Measurements from ENCODE around the gene DOK7. TPM values are rescaled to one million over a fixed set of nuclear protein-coding genes. Genes with fewer than 3 reads are reported as not detected.

The DOK7 gene
- total and polyA plus RNA-seq, 2 experiments from 2014 or later = 0.23 to 1.8 TPM

- no peaks in the 10 kb centered on the region for H3K36me3 ChIP-seq (replicated peaks; ENCODE audit: insufficient read depth, low read depth)
- no peak overlapping the region for H3K4me3 ChIP-seq
- DNase-seq (ENCODE audit: low spot score) = no peak
- no peaks in the 10 kb centered on the region for H3K9me2 ChIP-seq (replicated peaks; ENCODE audit: insufficient read depth)
- no peaks in the 10 kb centered on the region for H3K4me1 ChIP-seq (ENCODE audit: insufficient read depth)
- no peak overlapping the region for H3K27ac ChIP-seq
- no peaks in the 10 kb centered on the region for H3K79me2 ChIP-seq
- peaks cover 9% of the 10 kb centered on the region for H3K27me3 ChIP-seq
- H2AFZ ChIP-seq = no peak overlapping the region
- no peaks in the 10 kb centered on the region for H3K9me3 ChIP-seq (ENCODE audit: low read depth)
- 89% methylated on average over 15 of the region's 15 CpGs for WGBS (ENCODE audit: low lambda C conversion rate, missing lambda C conversion rate)
- no peak overlapping the region for H3K4me2 ChIP-seq
- TF ChIP-seq EZH2 (IDR thresholded peaks at IDR 0.05; ENCODE audit: borderline replicate concordance) = no peak
- TF ChIP-seq CTCF (IDR thresholded peaks at IDR 0.05; ENCODE audit: poor library complexity) = no peak
- no peak for TF ChIP-seq EZH2phosphoT487 (IDR thresholded peaks at IDR 0.05; ENCODE audit: low read depth, severe bottlenecking, unreplicated experiment)
- no peaks in the 10 kb centered on the region for H4K20me1 ChIP-seq (ENCODE audit: insufficient read depth, poor library complexity, severe bottlenecking)
Measured at GRCh38 chr4:3471886-3472285, 8.8 kb downstream of the DOK7 start.

GRCh38 chr4:3472411-3473141 is 9.5 kb downstream of the DOK7 start:
- H3K9me3 ChIP-seq (ENCODE audit: low read depth) = no peaks in the 10 kb centered on the region
- DNase-seq (ENCODE audit: low spot score) = no peak
- no peaks in the 10 kb centered on the region for H3K79me2 ChIP-seq
- H3K9me2 ChIP-seq (replicated peaks; ENCODE audit: insufficient read depth) = no peaks in the 10 kb centered on the region
- H3K27ac ChIP-seq = no peak overlapping the region
- 93% methylated on average over 27 of the region's 27 CpGs for whole genome bisulfite sequencing (ENCODE audit: low lambda C conversion rate, missing lambda C conversion rate)
- H3K27me3 ChIP-seq = peaks cover 9% of the 10 kb centered on the region
- H3K4me2 ChIP-seq = no peak overlapping the region
- TF ChIP-seq EZH2phosphoT487 (IDR thresholded peaks at IDR 0.05; ENCODE audit: low read depth, severe bottlenecking, unreplicated experiment) (no peak), CTCF (IDR thresholded peaks at IDR 0.05; ENCODE audit: poor library complexity) (no peak), EZH2 (IDR thresholded peaks at IDR 0.05; ENCODE audit: borderline replicate concordance) (no peak)
- H4K20me1 ChIP-seq (ENCODE audit: insufficient read depth, poor library complexity, severe bottlenecking) = no peaks in the 10 kb centered on the region
- H3K36me3 ChIP-seq (replicated peaks; ENCODE audit: insufficient read depth, low read depth) = no peaks in the 10 kb centered on the region
- H3K4me3 ChIP-seq = no peak overlapping the region
- no peak overlapping the region for H2AFZ ChIP-seq
- H3K4me1 ChIP-seq (ENCODE audit: insufficient read depth) = no peaks in the 10 kb centered on the region

GRCh38 chr4:3473181-3473950 is 10.3 kb downstream of the DOK7 start:
- Histone ChIP-seq H3K36me3 (replicated peaks; ENCODE audit: insufficient read depth, low read depth) (no peaks in the 10 kb centered on the region), H3K27ac (no peak overlapping the region), H3K4me2 (no peak overlapping the region), H3K9me2 (replicated peaks; ENCODE audit: insufficient read depth) (no peaks in the 10 kb centered on the region), H4K20me1 (ENCODE audit: insufficient read depth, poor library complexity, severe bottlenecking) (no peaks in the 10 kb centered on the region), H2AFZ (no peak overlapping the region), H3K4me3 (no peak overlapping the region), H3K9me3 (ENCODE audit: low read depth) (no peaks in the 10 kb centered on the region), H3K4me1 (ENCODE audit: insufficient read depth) (no peaks in the 10 kb centered on the region), H3K79me2 (no peaks in the 10 kb centered on the region), H3K27me3 (peaks cover 9% of the 10 kb centered on the region)
- 89% methylated on average over 34 of the region's 41 CpGs for WGBS (ENCODE audit: low lambda C conversion rate, missing lambda C conversion rate)
- no peak for DNase-seq (ENCODE audit: low spot score)
- TF ChIP-seq CTCF (IDR thresholded peaks at IDR 0.05; ENCODE audit: poor library complexity) (no peak), EZH2 (IDR thresholded peaks at IDR 0.05; ENCODE audit: borderline replicate concordance) (no peak), EZH2phosphoT487 (IDR thresholded peaks at IDR 0.05; ENCODE audit: low read depth, severe bottlenecking, unreplicated experiment) (no peak)

Data from hepatocyte (in vitro differentiated cells).